HG02943 (cell line): ENCODE measurements around the gene PAN3.
"Not testable (repeated sequence)": the region's sequence is repeated elsewhere in the genome, so short reads cannot be mapped to it uniquely, and the experiment has no call there.

Experiments
- ATAC-seq: cut with Tn5 transposase; IDR thresholded peaks from one replicate; pipeline ENCODE4 v1.9.1; 2021; ENCODE audit warnings: mild to moderate bottlenecking, low read depth, moderate library complexity; ENCODE audit not compliant: unreplicated experiment

PAN3 gene, protein sequence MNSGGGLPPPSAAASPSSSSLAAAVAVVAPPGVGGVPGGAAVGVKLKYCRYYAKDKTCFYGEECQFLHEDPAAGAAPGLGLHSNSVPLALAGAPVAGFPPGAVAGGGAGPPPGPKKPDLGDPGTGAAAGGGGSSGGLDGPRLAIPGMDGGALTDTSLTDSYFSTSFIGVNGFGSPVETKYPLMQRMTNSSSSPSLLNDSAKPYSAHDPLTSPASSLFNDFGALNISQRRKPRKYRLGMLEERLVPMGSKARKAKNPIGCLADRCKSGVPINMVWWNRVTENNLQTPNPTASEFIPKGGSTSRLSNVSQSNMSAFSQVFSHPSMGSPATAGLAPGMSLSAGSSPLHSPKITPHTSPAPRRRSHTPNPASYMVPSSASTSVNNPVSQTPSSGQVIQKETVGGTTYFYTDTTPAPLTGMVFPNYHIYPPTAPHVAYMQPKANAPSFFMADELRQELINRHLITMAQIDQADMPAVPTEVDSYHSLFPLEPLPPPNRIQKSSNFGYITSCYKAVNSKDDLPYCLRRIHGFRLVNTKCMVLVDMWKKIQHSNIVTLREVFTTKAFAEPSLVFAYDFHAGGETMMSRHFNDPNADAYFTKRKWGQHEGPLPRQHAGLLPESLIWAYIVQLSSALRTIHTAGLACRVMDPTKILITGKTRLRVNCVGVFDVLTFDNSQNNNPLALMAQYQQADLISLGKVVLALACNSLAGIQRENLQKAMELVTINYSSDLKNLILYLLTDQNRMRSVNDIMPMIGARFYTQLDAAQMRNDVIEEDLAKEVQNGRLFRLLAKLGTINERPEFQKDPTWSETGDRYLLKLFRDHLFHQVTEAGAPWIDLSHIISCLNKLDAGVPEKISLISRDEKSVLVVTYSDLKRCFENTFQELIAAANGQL

DNA sequence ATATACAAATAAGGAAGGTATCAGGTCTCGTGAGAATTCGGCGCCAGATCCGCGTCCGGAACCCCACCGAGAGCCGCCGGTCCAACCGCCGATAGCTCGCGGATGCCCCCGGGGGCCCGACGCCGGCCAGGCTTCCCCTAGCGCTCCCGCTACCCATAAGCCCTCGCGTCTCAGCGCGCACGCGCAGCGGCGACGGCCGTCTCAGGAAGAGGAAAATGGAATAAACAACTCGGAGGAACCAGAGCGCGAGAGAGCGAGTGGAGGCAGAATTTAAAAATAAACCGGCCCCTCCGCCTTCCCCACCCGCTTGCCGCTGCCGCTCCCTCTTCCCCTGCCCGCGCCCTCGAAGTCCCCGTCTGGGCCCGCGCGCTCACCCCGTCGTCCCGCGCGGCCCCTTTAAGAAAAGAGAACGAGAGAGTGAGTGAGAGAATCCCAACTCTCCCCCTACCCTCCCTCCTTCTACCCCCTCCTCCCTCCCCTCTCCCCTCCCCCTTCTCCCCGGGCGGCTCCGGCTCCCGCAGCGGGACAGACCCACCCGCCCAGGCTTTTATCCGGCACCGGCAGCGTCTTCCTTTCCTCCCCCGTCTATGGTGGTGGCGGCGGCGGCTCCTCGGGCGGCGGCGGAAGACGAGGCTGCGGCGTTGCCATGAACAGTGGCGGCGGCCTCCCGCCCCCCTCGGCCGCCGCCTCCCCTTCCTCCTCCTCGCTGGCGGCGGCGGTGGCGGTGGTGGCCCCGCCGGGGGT, at the start of gene PAN3:
Gene PAN3, plus strand, starts transcription at position 534 of the 744 bp plus-strand sequence. Its CDS starts 113 bp downstream, at position 647.
- peak; percentile 49 for ATAC-seq

DNA sequence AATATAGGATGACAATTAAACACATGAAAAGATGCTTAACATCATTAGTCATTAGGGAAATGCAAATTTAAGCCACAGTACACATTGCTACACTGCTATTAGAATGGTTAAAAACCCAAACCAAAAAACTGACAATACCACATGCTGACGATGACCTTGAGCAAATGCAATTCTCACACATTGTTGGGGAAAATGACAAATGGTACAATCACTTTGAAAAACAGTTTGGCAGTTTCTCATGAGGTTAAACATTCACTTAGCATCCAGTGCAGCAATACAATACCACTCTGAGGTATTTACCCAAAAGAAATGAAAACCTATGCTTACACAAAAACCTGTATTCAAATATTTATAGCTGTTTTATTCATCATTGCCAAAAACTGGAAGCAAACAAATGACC, 49.3 kb upstream of the PAN3 start:
- ATAC-seq: no peak

DNA sequence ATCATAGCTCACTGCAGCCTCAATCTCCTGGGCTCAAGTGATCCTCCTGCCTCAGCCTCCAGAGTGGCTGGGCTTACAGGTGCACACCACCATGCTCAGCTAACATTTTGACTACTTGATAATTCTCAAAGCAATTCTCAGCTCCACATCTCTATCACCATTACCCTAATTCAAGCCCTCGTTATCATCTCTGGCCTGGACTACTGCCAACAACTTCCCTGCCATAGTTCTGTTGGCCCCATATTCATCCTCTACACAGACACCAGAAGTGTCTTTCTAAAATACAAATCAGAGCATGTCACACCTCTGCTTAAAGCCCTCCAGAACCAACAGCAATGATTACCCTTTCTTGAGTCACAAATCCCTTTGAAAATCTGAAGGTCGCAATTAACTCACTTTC, 45.9 kb upstream of the PAN3 start:
- ATAC-seq: no peak

DNA sequence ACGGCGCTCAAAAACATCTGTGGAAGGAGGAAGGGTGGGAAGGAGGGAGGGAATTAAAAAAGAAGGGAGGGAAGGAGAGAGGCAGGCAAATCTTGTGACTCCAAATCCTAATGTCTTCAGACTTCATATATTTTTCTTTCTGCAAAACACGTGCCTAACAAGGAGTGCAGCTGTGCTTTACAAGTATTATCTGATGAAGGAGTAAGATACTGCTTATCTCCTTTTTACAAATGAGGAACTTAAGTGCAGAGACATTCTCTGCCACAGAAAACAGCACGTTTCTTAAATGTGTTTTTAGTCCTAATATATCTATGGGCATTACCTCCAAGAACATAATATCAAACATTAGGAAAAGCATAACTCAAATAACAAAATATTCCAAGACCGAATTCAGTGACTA, 44.5 kb upstream of the PAN3 start:
- ATAC-seq: no peak

DNA sequence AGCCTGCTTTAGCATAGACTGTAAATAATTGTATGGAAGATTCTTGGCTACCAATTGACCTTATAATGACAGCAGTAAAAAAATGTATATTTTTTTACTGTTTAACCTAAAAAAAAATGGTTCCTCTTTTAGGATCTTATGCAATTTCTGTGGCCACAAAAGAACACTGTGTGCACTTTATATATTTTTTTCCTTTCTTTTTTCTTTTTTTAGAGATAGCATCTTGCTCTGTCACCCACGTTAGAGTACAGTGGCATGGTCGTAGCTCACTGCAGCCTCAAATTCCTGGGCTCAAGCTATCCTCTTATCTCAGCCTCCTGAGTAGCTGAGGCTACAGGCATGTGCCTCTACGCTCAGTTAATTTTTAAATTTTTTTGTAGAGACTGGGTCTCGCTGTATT, 44.0 kb upstream of the PAN3 start:
- ATAC-seq: no peak

DNA sequence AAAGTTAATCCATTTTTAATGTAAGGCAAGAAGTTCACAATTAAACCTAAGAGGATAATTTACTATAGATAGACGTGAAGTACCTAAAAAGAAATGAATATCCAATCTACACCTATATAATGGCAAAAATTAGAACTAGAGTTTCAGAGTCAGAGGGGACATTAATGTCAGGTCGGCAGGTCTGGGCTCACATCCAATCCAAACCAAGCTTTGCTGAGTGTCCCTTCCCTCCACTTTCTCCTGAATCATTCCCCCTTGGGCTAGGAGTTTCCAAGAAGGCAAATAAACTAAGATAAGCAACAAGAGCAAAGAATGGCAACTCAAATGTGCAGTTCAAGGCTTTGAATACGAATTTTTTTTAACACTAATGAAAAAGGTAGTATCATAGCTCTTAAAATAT, 40.8 kb upstream of the PAN3 start:
- ATAC-seq: no peak

DNA sequence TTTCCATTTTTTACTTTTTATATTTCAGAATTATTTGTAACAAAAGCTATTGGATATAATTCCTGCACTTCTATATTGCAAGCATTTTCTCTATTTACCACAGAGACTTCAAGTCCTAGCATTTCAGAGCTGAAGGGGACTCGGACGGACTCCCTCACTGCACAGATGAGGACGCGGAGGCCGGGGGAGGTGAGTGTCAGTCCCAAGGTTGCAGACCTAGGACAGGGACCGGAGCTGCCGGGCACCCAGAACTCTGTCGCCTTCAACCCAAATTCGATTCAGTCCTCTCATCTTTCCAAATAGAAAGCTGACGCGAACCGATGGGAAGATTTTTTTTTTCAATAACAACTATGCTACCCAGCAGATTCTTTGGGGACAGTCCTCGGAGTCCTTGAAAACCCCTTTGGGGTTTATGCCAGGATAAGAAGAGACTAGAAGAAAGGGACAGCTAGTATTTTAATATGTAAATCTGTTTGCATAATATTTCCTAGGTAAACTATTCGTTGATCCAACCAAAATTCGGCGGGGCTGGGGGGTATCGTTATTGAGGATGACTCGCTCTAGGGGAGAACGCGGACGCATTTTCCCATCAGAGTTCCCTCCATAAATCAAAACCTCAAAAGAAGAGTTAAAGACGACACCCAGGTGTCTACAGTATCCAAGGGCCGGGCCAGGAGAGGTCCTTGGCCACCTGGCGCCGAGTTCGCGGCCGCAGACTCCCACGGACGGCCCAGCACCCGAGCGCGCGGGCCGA, 38.8 kb upstream of the PAN3 start:
- ATAC-seq: no peak

DNA sequence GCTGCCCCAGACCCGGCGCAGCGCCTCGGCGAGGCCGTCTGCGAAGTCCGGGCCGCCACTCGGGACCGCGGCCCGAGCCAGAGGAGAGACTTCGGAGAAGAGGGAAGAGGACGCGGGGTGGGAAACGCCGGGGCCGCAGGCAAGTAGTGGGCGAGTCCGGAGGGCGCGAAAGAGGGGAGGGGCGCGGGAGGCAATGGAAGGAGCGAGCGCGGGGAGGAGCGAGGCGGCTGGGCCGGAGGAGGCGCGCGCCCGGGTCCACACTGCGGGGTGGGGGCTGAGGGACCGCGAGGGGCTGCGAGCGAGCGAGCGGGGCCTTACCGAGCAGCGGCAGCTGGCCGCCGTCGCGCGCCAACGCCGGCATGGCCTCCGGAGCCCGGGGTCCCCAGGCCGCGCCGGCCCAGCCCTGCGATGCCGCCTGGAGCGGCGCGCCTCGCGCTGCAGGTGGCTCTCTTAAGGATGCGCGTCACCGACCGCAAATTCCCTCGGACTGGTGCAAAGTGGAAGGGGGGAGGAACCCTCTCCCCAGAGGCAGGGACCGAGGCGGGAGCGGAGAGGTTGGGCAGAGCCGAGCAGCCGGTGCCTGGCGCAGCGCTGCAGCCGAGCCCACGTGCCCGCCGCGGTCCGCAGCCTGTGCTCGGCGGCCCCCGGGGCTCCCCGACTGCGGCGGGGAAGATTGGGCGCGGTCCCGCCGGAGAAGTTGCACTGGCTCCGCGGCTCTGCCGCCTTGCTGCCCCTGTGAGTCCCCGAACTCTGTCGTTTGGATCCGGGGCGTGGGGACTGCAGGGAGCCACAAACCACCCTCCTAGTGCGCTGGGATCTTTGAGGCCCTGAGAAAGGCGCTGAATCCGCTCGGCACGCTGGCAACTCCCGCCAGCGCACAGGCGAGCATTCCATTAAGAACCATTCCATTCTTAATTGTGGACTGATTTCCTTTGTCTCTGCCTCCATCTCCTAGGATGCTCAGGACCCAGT, 37.9 kb upstream of the PAN3 start, which contains the start of gene FLT3:
Gene FLT3, minus strand, starts transcription at position 427 of the 972 bp plus-strand sequence. Its CDS starts 66 bp downstream, at position 361.
- ATAC-seq: no peak

DNA sequence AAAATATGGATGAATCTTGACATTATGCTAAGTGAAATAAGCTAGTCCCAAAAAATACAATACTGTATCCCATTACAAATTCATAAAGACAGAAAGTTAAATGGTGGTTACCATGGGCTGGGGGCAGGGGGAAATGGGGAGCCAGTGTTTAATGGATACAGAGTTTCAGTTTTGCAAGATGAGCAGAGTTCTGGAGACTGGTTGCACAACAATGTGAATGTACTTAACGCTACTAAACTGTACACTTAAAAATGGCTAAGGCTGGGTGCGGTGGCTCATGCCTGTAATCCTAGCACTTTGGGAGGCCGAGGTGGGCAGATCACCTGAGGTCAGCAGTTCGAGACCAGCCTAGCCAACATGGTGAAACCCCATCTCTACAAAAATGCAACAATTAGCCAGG, 36.5 kb upstream of the PAN3 start:
- ATAC-seq: not testable (repeated sequence)

DNA sequence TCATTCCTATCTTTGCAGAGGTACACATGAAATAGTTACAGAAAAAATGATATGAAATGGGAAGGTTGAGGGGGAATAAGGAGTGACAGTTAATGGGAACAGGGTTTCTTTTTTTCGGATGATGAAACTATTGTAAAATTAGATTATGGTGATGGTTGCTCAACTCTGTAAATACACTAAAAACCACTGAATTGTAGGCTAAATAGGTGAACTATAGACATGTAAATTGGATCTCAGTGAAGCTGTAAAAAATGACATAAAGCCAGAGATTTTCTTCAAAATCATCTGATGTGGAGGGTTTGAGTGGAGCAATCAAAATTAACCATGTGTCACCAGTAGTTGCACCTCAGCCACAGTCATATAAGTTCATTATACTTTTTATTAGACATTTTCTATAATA, 31.4 kb upstream of the PAN3 start:
- no peak for ATAC-seq

DNA sequence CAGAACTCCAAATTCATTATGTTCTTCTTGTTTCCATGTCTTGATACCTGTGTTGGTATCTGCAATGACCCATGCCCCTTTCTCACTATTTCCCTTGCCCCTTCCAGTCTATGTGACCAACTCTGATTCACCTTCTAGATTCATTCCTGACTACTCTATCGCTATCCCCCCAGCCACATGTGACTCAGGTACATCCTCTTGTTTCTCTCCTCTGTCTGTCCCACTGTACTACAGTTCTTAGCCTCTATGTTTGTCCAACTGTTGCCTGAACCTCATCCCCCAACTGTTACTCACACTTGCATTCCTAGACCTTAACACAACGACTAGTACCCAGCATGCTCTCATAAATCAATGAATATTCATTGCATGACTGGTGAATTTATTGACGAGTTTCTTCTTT, 27.9 kb upstream of the PAN3 start:
- no peak for ATAC-seq

DNA sequence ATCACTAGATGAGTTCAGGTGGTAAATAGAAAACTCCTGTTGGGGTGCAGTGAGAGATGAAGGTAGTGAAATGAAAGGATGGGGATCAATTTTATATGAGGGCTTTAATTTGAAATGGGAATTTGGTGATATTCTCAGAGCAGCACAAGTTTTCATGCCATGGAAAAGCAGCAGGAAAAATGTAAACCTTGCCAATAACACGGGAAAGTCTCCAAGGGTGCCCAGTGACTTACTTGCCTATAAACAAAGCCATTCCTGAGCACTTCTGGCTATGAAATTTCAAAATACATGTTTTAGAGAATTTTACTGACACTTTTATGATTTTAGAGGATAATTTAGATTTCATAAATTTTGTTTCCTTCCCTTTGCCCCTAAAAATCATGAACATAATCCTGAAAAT, 21.6 kb upstream of the PAN3 start:
- ATAC-seq: no peak

DNA sequence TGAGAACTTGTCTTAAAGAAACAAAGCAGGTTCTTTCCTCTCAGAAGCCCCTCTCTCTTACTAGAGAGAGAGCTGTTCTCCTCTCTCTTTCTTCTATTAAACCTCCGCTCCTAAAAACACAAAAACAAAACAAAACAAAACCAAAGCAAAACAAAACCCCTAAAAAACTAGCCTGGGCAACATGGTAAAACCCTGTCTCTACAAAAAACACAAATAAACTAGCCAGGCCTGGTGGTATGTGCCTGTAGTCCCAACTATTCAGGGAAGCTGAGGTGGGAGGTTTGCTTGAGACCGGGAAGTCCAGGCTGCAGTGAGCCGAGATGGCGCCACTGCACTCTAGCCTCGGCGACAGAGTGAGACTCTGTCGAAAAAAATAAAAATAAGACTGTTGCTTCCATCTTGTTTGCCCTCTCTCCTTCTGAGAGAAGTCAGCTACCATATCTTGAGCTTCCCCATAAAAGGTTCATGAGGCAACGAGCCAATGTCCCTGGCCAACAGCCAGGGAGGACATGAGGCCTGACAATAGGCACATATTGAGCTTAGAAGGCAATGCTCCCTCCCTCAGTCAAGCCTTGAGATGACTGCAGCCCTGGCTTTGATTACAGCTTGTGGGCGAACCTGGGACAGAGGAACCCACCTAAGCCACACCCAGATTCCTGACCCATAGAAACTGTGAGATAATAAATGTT, 20.5 kb upstream of the PAN3 start:
- ATAC-seq: no peak

DNA sequence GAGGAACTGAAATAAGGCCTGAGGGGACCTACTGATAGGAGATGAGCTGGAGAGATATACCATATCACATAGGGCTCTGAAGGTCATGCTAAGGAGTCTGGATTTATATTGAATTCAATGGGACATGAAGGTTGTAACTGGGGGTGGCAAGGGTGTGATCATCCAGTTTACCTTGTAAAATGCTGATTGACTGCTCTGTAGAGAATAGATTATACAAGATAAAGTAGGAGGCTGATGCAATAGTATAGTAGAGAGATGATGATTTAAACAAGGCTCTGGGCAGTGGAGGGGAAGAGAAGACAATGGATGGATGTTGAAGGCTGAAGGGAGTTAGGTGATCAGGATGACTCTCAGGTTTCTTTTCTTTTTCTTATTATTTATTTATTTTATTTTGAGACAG, 18.0 kb upstream of the PAN3 start:
- no peak for ATAC-seq

DNA sequence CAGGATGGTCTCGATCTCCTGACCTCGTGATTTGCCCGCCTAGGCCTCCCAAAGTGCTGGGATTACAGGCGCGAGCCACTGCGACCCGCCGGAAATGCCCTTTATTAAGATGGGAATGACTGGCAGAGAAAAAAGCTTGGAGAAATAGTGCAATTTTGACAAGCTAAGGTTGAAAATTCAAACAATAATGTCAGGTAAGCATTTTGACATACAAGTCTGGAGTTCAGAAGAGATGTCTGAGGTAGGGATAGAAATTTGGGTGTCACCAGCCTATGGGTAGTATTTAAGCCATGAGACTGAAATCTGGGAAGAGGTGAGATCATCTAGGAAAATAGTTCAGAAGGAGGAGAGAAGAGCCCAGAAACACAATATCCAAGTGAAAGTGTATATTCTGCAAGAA, 17.1 kb upstream of the PAN3 start:
- ATAC-seq: no peak

DNA sequence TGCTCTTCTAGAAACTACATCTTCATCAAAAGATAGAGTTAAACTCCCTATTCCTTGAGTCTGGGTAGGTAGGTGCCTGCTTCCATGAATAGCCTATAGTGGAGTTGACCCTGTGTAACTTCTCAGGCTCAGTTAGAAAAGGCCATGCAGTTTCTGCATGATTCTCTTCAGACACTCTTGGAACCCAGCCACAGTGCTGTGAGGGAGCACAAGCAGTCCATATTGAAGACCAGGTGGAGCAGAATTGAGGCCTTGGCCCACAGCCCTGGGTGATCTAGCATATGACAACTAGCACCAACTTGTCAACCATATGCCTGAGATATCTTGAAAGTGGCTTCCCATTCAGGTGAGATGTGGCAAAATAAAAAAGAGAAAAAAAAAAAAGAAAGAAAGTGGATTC, 10.3 kb upstream of the PAN3 start:
- no peak for ATAC-seq

DNA sequence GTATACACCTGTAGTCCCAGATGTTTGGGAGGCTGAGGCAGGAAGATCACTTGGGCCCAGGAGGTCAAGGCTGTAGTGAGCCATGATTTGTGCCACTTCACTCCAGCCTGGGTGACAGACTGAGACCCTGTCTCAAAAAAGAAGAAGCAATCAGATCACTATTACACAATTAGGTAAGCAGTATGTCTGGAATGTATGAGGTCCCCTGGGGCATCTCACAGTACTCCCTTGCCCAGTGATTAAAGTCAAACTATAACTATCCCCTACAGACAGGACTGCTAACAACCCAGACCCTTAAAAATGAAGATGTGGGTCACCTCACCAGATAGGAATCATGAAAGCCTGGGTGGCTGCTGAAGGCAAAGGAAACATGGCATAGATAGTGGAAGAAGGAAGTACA, 9.4 kb upstream of the PAN3 start:
- no peak for ATAC-seq

DNA sequence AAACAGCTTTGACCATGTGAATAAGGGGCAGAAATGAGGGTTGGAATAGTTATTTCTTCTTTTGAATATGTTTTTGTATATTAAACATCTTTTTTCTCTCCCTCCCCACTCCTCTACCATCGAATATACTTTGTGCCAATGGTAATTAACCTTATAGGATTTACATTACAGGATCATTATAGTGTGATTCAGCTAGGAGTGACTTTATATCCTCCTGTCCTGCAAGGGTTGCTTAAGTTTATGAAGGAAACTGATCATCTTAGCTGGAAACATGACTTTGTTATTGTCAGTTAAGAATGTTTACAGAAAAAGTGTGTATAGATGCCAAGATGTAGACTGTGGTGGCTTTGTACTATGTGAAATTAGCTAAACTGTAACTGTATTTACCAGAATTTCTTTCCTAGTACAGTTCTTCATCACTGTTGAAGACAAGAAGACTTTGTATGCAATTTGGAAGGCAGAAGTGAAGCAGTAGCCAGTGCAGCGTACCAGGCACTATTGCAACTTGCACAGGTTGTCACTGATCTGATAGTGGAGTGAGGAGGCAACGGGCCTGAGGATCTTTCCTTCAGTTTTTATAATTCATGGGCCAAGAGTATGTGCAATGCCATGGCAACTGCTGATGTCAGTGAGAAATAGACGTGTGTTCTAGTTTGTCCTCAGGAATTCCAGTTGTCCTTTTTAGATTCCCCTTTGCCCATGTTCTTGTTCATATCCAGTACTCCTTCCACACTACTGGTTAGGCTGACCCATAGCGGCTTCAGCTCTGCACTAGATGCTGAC, 8.2 kb upstream of the PAN3 start:
- ATAC-seq: no peak
